ENCODE data around the gene NCAM2.

Gene NCAM2

GRCh38 chr21:21028275-21028820 lies 30.1 kb downstream of the NCAM2 start:
- no peak for TF ChIP-seq PKNOX1 (IDR thresholded peaks at IDR 0.05)
- no peak for TF ChIP-seq LEF1 (IDR thresholded peaks at IDR 0.05; ENCODE audit: borderline replicate concordance)
- no peak for TF ChIP-seq CTBP1 (IDR thresholded peaks at IDR 0.05; ENCODE audit: borderline replicate concordance)
- no peak for TF ChIP-seq ARNT (IDR thresholded peaks at IDR 0.05)
- TF ChIP-seq FOXM1 (IDR thresholded peaks at IDR 0.05; ENCODE audit: borderline replicate concordance), result no peak
- no peak for TF ChIP-seq FOXA1 (IDR thresholded peaks at IDR 0.05)
- no peak for TF ChIP-seq SUZ12 (IDR thresholded peaks at IDR 0.05)
- ChIA-PET POLR2A (no interaction called here), CTCF (no interaction called here)
- no peak for DNase-seq (ENCODE audit: extremely low spot score)

GRCh38 chr21:21029164-21029563 lies 31.0 kb downstream of the NCAM2 start:
- ChIA-PET POLR2A (no interaction called here), CTCF (no interaction called here)
- TF ChIP-seq SP1 (IDR thresholded peaks at IDR 0.05), result no peak
- no peak for TF ChIP-seq PKNOX1 (IDR thresholded peaks at IDR 0.05)
- TF ChIP-seq CTBP1 (IDR thresholded peaks at IDR 0.05; ENCODE audit: borderline replicate concordance), result no peak
- no peak for TF ChIP-seq ARNT (IDR thresholded peaks at IDR 0.05)
- no peak for TF ChIP-seq HDGF (IDR thresholded peaks at IDR 0.05; ENCODE audit: borderline replicate concordance)
- TF ChIP-seq FOXA1 (IDR thresholded peaks at IDR 0.05), result no peak
- TF ChIP-seq SUZ12 (IDR thresholded peaks at IDR 0.05), result no peak
- no peak for TF ChIP-seq LEF1 (IDR thresholded peaks at IDR 0.05; ENCODE audit: borderline replicate concordance)
- no peak for TF ChIP-seq FOXM1 (IDR thresholded peaks at IDR 0.05; ENCODE audit: borderline replicate concordance)
- TF ChIP-seq L3MBTL2 (conservative IDR thresholded peaks at IDR 0.05), result no peak
- TF ChIP-seq TARDBP (IDR thresholded peaks at IDR 0.05), result no peak
- no peak for TF ChIP-seq ELF4 (IDR thresholded peaks at IDR 0.05)
- TF ChIP-seq FOXK2 (IDR thresholded peaks at IDR 0.05), result no peak
- TF ChIP-seq BHLHE40 (IDR thresholded peaks at IDR 0.05; ENCODE audit: borderline replicate concordance), result no peak
- DNase-seq (ENCODE audit: extremely low spot score), result no peak

GRCh38 chr21:21030311-21030710 lies 32.1 kb downstream of the NCAM2 start:
- no peak for DNase-seq (ENCODE audit: extremely low spot score)
- TF ChIP-seq SP1 (IDR thresholded peaks at IDR 0.05), result no peak
- TF ChIP-seq PKNOX1 (IDR thresholded peaks at IDR 0.05), result no peak
- no peak for TF ChIP-seq BHLHE40 (IDR thresholded peaks at IDR 0.05; ENCODE audit: borderline replicate concordance)
- no peak for TF ChIP-seq LEF1 (IDR thresholded peaks at IDR 0.05; ENCODE audit: borderline replicate concordance)
- no peak for TF ChIP-seq ZNF384 (IDR thresholded peaks at IDR 0.05)
- TF ChIP-seq FOXM1 (IDR thresholded peaks at IDR 0.05; ENCODE audit: borderline replicate concordance), result no peak
- TF ChIP-seq SUZ12 (IDR thresholded peaks at IDR 0.05), result no peak
- ChIA-PET POLR2A (no interaction called here), CTCF (no interaction called here)

- POLR2A ChIA-PET, result no interaction called here
- CTCF ChIA-PET, result interaction anchor here (1.0 kb wide), 1 partner anchor 67 kb away, joined by 3 read pairs; no protein-coding TSS in a partner anchor
- TF ChIP-seq BHLHE40 (IDR thresholded peaks at IDR 0.05; ENCODE audit: borderline replicate concordance) (no peak), CTBP1 (IDR thresholded peaks at IDR 0.05; ENCODE audit: borderline replicate concordance) (no peak), FOXA1 (IDR thresholded peaks at IDR 0.05) (no peak), ARNT (IDR thresholded peaks at IDR 0.05) (no peak), PKNOX1 (IDR thresholded peaks at IDR 0.05) (no peak), FOXK2 (IDR thresholded peaks at IDR 0.05) (no peak), NFRKB (IDR thresholded peaks at IDR 0.05) (no peak)
- DNase-seq (ENCODE audit: extremely low spot score), result no peak
These were observed 35.8 kb downstream of the NCAM2 start for GRCh38 chr21:21034036-21034435.

- CTCF ChIA-PET, result no interaction called here
- TF ChIP-seq PKNOX1 (IDR thresholded peaks at IDR 0.05) (0 out of 2 replicates have a peak, but pooled peaks have one; percentile 13), BHLHE40 (IDR thresholded peaks at IDR 0.05; ENCODE audit: borderline replicate concordance) (no peak)
- no peak for DNase-seq (ENCODE audit: extremely low spot score)
- POLR2A ChIA-PET, result interaction anchor here (0.9 kb wide), 1 partner anchor 42 kb away, joined by 3 read pairs; the partner anchor contains the start of gene NCAM2
These were observed 41.5 kb downstream of the NCAM2 start for GRCh38 chr21:21039624-21040170.

- TF ChIP-seq LEF1 (IDR thresholded peaks at IDR 0.05; ENCODE audit: borderline replicate concordance), result no peak
- no peak for DNase-seq (ENCODE audit: extremely low spot score)
- ChIA-PET CTCF (no interaction called here), POLR2A (no interaction called here)
These were observed 47.3 kb downstream of the NCAM2 start for GRCh38 chr21:21045518-21045917.
